Smooth muscle cell (in vitro differentiated cells): ENCODE data around the gene VSTM1. TPM values are rescaled to one million over a fixed set of nuclear protein-coding genes. Genes with fewer than 3 reads are reported as not detected.
"Not testable (repeated sequence)": the region's sequence is repeated elsewhere in the genome, so short reads cannot be mapped to it uniquely, and the experiment has no call there.

Source experiments
- DNase-seq: peaks from one replicate; lab custom pipeline; 2025; ENCODE audit not compliant: unreplicated experiment; lab: John Stamatoyannopoulos, UW
- H2AFZ ChIP-seq: fragments of 200-600 bp; sonication (generic); 2 replicates; pipeline ENCODE4 v1.6.0; 2016; ENCODE audit warnings: antibody characterized with exemption, low read depth, mild to moderate bottlenecking
- H3F3A ChIP-seq: fragments of 200-600 bp; sonication (generic); 2 replicates; pipeline ENCODE4 v1.6.0; 2017; ENCODE audit warnings: antibody characterized with exemption, low read depth
- H3K27ac ChIP-seq: fragments of 200-600 bp; sonication (generic); 2 replicates; pipeline ENCODE4 v1.5.1; 2016; ENCODE audit warnings: low read depth, mild to moderate bottlenecking
- H3K27me3 ChIP-seq: fragments of 200-600 bp; sonication (generic); 2 replicates; pipeline ENCODE4 v1.6.1; 2016; ENCODE audit warnings: low read depth, mild to moderate bottlenecking
- H3K36me3 ChIP-seq: fragments of 200-600 bp; sonication (generic); 2 replicates; pipeline ENCODE4 v1.5.1; 2016; ENCODE audit warnings: low read depth
- H3K4me1 ChIP-seq: fragments of 200-600 bp; sonication (generic); 2 replicates; pipeline ENCODE4 v1.5.1; 2016; ENCODE audit warnings: low read depth
- H3K4me2 ChIP-seq: fragments of 200-600 bp; sonication (generic); 2 replicates; pipeline ENCODE4 v1.6.0; 2016; ENCODE audit warnings: mild to moderate bottlenecking
- H3K4me3 ChIP-seq: fragments of 200-600 bp; sonication (generic); 2 replicates; pipeline ENCODE4 v1.5.1; 2016; ENCODE audit warnings: mild to moderate bottlenecking
- H3K79me2 ChIP-seq: fragments of 200-600 bp; sonication (generic); 2 replicates; pipeline ENCODE4 v1.6.0; 2016; ENCODE audit warnings: low read depth, mild to moderate bottlenecking
- H3K9ac ChIP-seq: fragments of 200-600 bp; sonication (generic); 2 replicates; pipeline ENCODE4 v1.6.0; 2016; ENCODE audit warnings: low read depth
- H3K9me3 ChIP-seq: fragments of 200-600 bp; sonication (generic); replicated peaks from 2 replicates; pipeline ENCODE4 v1.5.1; 2016; ENCODE audit warnings: low read depth
- H4K20me1 ChIP-seq: fragments of 200-600 bp; sonication (generic); 2 replicates; pipeline ENCODE4 v1.6.0; 2016; ENCODE audit warnings: low read depth
- WGBS: methylation state at CpG from one replicate; pipeline ENCODE4 v1.1.7; 2016; ENCODE audit warnings: low lambda C conversion rate; 5-methylcytosine and 5-hydroxymethylcytosine counted together
- polyA plus RNA-seq: library from polyadenylated mRNA; unstranded; fragments of >200 nt; fragmentation: Nextera tagmentation; extraction: Ambion mirVana; gene quantifications from 2 replicates; pipeline ENCODE4 v1.2.1, GENCODE V29; 2016
- total RNA-seq: library from RNA; depleted of rRNA; stranded (reverse); fragments of >200 nt; gene quantifications from 2 replicates; pipeline ENCODE4 v1.2.3, GENCODE V29; 2014
- TF ChIP-seq, protein P1 (sequence below): fragments of 200-600 bp; sonication (generic); IDR thresholded peaks from 2 replicates; pipeline ENCODE4 v1.5.1; 2017; ENCODE audit warnings: borderline replicate concordance, mild to moderate bottlenecking, antibody characterized with exemption; ENCODE audit not compliant: insufficient read depth, poor library complexity, severe bottlenecking

VSTM1 gene
- total and polyA plus RNA-seq, 2 experiments from 2014 or later, result not detected

DNA sequence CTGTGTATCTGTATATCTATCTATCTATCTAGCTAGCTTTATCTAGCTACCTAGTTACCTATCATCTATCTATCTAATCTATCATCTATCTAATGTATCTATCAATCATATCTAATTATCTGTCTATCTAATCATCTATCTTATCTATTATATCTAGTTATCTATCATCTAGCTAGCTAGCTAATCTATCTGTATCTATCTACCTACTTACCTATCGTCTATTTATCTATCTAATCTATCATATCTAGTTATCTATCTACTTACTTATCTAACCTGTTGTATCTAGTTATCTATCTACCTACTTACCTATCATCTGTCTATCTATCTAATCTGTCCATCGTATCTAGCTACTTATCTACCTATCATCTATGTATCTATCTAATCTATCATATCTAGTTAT lies 17.9 kb downstream of the VSTM1 start:
- H3K27me3 ChIP-seq, result no peaks in the 10 kb centered on the region
- 88% methylated on average over 2 of the region's 2 CpGs for WGBS
- no peaks in the 10 kb centered on the region for H3F3A ChIP-seq
- H3K4me3 ChIP-seq, result no peak overlapping the region
- no peak overlapping the region for H2AFZ ChIP-seq
- DNase-seq, result no peak
- TF ChIP-seq, protein P1, sequence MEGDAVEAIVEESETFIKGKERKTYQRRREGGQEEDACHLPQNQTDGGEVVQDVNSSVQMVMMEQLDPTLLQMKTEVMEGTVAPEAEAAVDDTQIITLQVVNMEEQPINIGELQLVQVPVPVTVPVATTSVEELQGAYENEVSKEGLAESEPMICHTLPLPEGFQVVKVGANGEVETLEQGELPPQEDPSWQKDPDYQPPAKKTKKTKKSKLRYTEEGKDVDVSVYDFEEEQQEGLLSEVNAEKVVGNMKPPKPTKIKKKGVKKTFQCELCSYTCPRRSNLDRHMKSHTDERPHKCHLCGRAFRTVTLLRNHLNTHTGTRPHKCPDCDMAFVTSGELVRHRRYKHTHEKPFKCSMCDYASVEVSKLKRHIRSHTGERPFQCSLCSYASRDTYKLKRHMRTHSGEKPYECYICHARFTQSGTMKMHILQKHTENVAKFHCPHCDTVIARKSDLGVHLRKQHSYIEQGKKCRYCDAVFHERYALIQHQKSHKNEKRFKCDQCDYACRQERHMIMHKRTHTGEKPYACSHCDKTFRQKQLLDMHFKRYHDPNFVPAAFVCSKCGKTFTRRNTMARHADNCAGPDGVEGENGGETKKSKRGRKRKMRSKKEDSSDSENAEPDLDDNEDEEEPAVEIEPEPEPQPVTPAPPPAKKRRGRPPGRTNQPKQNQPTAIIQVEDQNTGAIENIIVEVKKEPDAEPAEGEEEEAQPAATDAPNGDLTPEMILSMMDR, result no peak
- no peak overlapping the region for H3K4me2 ChIP-seq
- no peak overlapping the region for H3K9ac ChIP-seq
- H3K9me3 ChIP-seq, result no peaks in the 10 kb centered on the region
- no peaks in the 10 kb centered on the region for H3K79me2 ChIP-seq
- H4K20me1 ChIP-seq, result no peaks in the 10 kb centered on the region
- H3K4me1 ChIP-seq, result no peaks in the 10 kb centered on the region
- H3K36me3 ChIP-seq, result no peaks in the 10 kb centered on the region
- no peak overlapping the region for H3K27ac ChIP-seq

DNA sequence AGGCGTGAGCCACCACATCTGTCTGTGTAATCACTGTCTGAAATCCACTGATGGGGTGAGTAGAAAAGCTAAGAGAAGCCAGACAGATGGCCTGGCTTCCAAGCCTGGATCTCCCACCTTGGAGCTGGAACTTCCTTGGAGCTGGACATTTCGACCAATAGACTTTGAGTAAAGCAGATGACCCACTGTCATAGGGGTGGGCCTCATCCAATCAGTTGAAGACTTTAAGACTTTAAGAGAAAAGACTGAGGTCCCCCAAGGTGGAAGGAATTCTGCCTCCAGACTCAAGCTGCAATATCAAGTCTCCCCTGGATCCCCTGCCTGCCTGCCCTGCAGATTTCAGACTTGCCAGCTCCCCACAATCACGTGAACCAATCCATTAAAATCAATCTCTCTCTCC lies 20.7 kb downstream of the VSTM1 start:
- Histone ChIP-seq H3K27ac (no peak overlapping the region), H3K36me3 (no peaks in the 10 kb centered on the region), H3K4me1 (no peaks in the 10 kb centered on the region), H3K9me3 (no peaks in the 10 kb centered on the region), H4K20me1 (no peaks in the 10 kb centered on the region), H3F3A (no peaks in the 10 kb centered on the region), H3K9ac (no peak overlapping the region), H2AFZ (no peak overlapping the region), H3K4me2 (no peak overlapping the region), H3K4me3 (no peak overlapping the region), H3K79me2 (no peaks in the 10 kb centered on the region), H3K27me3 (no peaks in the 10 kb centered on the region)
- 91% methylated on average over 3 of the region's 3 CpGs for WGBS
- DNase-seq, result no peak
- TF ChIP-seq, protein P1, result no peak

DNA sequence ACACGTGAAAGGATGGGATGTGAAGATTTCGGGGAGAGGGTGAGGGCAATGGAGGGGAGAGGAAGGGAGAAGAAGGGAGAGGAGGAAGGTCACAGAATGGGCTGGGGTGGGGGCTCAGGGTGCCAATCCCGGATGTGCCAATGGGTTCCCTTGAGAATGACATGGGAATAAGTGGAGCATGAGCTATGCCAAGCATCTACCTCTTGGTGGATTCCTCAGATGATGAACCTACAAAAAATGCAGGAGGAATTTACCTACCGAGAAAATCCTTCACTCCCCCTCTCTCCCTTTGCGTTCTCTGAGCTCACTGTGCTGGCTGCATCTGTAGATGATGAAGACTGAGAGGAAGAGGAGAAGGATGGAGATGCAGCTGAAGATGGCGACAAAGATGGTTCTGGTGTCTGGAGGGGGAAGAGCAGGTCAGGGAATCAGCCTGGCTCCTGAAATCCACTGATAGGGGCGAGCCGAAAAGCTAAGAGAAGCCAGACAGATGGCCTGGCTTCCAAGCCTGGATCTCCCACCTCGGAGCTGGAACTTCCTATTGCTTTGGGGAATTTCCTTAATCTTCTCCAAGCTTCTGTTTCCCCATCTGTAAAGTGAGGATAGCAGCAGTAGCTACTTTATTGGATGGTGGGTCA lies 21.6 kb downstream of the VSTM1 start:
- H3K9me3 ChIP-seq, result no peaks in the 10 kb centered on the region
- no peak overlapping the region for H2AFZ ChIP-seq
- no peaks in the 10 kb centered on the region for H3K4me1 ChIP-seq
- no peak overlapping the region for H3K4me2 ChIP-seq
- TF ChIP-seq, protein P1, result no peak
- no peak overlapping the region for H3K9ac ChIP-seq
- no peaks in the 10 kb centered on the region for H3F3A ChIP-seq
- no peaks in the 10 kb centered on the region for H3K36me3 ChIP-seq
- DNase-seq, result no peak
- no peak overlapping the region for H3K4me3 ChIP-seq
- H3K27me3 ChIP-seq, result no peaks in the 10 kb centered on the region
- H3K79me2 ChIP-seq, result no peaks in the 10 kb centered on the region
- no peak overlapping the region for H3K27ac ChIP-seq
- 55% methylated on average over 9 of the region's 9 CpGs for WGBS
- no peaks in the 10 kb centered on the region for H4K20me1 ChIP-seq

DNA sequence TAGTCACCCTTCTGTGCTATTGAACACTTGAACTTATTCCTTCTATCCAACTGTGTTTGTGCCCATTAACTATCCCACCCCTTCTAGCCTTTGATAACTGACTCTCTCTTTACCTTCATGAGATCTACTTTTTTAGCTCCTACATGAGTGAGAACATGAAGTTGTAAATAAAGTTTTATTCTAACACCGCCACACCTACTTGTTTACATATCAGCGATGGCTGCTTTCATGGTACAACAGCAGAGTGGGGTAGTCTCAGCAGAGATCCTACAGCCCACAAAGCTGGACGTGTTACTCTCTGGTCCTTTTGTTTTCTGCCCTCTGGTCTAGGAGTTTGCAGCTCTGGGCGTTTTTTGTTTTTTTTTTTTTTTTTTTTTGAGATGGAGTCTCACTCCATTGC lies 23.7 kb downstream of the VSTM1 start:
- no peaks in the 10 kb centered on the region for H3K27me3 ChIP-seq
- H3K27ac ChIP-seq, result no peak overlapping the region
- no peaks in the 10 kb centered on the region for H4K20me1 ChIP-seq
- TF ChIP-seq, protein P1, result no peak
- no peak overlapping the region for H3K4me3 ChIP-seq
- H3K9ac ChIP-seq, result no peak overlapping the region
- no peaks in the 10 kb centered on the region for H3K9me3 ChIP-seq
- no peaks in the 10 kb centered on the region for H3K79me2 ChIP-seq
- H3K4me1 ChIP-seq, result peaks cover 6% of the 10 kb centered on the region
- 93% methylated on average over 4 of the region's 4 CpGs for WGBS
- no peak overlapping the region for H3K4me2 ChIP-seq
- no peak overlapping the region for H2AFZ ChIP-seq
- no peaks in the 10 kb centered on the region for H3K36me3 ChIP-seq
- peaks cover 5% of the 10 kb centered on the region for H3F3A ChIP-seq
- no peak for DNase-seq

DNA sequence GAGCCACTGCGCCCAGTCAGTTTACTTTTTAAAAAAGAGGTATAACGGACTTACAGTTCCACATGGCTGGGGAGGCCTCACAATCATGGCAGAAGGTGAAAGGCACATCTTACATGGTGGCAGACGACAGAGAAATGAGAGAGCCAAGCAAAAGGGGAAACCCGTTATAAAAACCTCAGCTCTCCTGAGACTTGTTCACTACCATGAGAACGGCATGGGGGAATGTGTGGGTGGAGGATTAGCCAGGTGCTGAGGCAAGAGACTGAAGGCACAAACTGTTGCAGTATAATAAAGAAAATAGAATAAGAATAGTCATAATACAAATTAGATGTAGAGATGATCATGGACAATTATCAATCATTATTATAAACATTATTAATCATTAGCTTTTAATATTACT lies 27.2 kb downstream of the VSTM1 start:
- WGBS, result 82% methylated on average over 5 of the region's 5 CpGs
- peak overlapping the region; percentile 61 for H3K27ac ChIP-seq
- not testable (repeated sequence) for DNase-seq, H3K9ac ChIP-seq, H3K79me2 ChIP-seq, H3K27me3 ChIP-seq, H4K20me1 ChIP-seq, H2AFZ ChIP-seq, H3K4me3 ChIP-seq, H3K9me3 ChIP-seq, H3K36me3 ChIP-seq, H3K4me2 ChIP-seq, H3F3A ChIP-seq, H3K4me1 ChIP-seq
